ENCODE results near the gene HPCAL1.

HPCAL1 gene

DNA sequence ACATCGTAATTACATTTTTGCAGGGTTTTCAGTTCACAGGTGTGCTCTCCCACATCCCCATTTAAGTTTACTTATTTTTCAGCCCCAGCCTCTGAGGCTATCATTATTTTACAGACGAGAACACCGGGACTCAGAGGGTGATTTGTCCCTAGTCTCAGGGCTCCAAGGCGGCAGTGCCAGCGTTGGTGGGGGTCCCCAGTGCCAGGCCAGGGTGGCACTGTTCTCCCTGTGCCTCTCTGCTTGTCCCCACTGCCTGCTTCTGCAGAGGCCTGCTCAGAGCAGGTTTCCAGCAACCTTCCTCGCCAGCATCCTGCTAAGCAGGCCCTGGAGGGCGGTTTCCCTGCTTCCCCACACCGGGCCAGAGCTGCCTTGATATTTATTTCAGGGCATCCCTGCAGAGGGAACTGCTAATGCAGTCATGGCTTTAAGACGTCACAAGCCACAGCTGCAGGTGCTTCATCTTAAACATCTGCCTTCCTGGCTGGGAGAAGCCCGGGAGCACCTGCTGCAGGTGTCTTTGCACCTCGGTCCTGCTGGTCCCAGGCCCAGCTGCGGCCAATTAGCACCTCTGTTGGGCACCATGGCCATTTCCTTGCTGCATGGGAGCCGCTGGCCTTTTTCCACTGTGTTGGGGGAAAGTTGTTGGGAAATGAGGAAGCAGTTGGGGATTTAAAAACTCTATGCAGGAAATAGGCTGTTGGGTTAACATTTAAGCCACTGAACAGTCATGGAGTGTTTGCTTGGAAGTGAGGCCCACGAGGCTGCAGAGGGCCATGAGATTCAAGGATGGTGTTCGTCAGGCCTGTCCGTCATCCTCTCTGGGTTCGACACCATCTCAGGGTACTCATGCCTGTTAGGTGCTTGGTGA is 22.8 kb downstream of the HPCAL1 start:
- DNase-seq, result no peak

DNA sequence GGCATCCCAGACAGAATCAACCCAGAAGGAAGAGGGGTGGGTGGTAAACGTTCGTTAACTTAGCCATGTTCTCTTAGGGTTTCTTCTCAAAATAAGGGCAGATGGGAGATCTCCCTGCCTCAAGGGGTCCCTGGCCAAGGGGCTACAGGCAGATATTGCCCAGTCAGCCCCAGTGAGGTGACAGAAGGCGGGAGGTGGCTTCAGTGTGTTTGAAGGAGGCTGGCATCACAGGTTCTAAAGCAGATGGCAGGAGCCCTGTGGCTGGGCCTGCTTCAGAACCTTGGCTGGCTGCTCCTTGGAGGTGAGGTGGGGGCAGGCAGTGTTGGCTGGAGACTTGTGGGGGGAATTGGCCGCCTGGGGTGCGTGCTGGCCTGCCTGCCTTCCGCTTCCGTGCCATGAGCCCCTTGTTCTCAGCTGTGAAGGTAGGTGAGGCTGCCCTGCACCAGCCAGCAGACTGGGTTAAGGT is 23.5 kb downstream of the HPCAL1 start:
- DNase-seq, result no peak

- no peak for DNase-seq
Observed at GRCh38 chr2:10326707-10327594, 24.2 kb downstream of the HPCAL1 start.

DNA sequence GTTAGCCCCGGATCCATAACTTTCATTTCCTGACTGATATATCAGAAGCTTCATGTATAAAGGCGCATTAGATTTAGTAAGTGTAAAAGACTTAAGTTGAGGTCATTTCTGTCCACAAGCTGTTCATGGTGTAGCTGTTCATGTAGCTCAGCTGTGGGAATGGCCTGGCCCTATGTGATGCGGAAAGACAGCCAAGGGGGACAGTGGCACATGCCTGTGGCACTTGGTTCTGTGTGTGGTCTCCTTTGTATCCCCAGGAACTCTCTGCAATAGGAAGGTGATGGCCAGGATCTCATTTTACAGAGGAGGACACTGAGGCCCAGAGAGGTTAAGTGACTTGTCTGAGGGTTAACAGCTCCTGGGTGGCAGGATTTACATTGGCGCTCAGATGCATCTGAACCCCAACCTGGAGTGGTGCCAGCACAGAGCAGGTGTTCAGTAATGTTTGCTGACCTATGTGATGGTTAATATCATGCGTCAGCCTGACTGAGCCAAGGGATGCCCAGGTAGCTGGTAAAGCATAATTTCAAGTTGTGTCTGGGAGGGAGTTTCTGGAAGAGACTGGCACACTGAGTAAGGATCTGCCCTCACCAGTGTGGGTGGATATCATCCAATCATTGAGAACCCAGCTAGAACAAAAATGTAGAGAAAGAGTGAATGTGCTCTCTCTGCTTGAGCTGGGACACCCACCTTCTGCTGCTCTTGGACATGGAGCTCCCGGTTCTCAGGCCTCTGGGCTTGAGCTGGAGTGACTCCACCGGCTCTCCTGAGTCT is 25.4 kb downstream of the HPCAL1 start:
- peak; percentile 13 for DNase-seq

GRCh38 chr2:10328670-10329579 is 26.2 kb downstream of the HPCAL1 start:
- DNase-seq, result no peak

DNA sequence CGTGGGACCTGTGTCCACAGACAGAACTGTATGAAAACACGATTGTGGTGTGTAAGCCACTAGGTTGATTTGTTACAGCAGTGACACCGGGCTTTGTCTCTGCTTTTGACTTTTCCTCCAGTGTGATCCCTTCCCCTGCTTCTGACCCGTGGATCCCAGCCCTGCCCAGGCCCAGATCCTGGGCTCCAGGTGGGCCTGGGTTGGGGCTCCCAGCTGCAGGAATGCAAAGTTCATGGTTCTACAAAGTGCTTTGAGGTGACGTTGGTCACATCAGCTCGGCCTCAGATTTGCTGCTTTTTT is 26.8 kb downstream of the HPCAL1 start:
- no peak for DNase-seq

DNA sequence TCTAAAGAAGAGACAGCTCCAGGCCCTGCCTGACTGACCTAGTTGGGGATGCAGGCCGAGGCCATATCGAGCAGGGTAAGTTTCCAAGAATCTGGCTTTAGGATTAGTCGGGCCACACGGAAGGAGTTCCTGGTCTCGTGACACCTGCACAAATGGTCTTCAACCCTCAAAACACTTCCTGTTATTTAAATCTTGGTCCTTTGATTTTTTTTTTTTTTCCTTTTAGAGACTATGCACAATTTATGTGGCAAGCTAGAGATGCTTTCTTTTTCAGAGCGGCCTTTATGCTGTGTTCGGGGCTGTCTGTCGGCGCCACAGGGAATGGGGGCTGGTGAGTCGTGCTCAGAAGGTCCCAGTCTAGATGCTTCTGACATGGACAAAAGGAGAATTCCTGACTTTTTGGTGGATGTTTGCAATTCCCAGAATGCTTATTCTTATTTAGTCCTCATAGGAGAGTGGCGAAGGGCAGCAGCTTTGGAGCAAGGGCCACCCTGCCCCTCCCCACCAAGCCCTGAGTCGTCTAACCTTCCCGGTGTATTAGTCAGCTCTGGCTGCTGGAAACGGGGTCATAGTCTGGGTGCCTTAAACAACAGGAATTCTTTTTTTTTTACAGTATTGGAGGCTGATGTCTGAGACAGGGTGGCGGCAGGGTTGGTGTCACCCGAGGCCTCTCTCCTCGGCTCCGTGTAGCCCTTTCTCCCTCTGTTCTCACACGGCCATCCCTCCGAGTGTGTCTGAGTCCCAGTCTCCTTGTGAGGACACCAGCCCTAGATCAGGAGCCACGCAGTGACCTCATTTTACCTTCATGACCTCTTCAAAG is 27.4 kb downstream of the HPCAL1 start:
- peak; percentile 45 for DNase-seq

GRCh38 chr2:10330700-10331026 is 28.0 kb downstream of the HPCAL1 start:
- DNase-seq, result no peak

GRCh38 chr2:10331027-10331701 is 28.5 kb downstream of the HPCAL1 start:
- DNase-seq, result peak; percentile 67

GRCh38 chr2:10331702-10332401 is 29.1 kb downstream of the HPCAL1 start:
- DNase-seq, result peak; percentile 46

DNA sequence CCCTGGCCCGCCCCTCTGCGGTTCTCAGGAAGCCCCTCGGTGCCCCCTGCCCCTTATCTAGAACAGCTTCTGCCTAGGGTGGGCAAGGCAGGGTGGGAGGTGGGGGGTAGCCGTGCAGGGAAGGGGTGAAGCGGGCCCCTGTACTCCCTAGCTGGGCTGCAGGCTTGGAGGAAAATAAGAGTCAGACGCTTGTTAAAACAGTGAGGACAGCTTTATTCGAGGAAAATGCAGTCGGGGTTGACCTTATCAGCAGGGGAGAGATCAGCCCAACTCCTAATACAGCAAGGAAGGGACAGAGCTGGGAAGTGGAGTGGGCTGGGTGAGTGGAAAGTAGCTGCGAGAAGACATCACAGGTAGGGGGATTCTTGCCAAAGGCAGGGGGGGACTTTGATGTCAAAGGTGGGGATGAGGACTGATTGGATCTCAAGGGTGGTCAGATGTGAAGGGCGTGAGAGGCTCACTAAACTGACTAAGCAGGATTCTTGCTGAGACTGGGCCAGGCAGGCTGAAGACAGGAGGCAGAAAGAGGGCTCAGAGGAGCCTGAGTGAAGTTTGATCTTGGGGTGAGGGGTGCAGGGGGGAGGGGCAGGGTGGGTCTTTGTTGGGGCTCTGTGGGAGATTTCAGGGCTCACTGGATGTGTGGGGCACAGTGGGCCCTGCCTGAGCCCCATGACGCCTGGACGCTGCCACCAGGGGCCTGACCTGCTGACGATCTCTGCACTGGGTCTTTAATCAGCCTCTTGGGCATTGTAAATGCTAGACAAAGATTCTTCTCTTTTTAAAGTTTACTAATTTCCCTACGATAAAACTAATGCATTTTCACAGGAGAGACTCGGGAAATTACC is 29.9 kb downstream of the HPCAL1 start:
- DNase-seq, result no peak

GRCh38 chr2:10333247-10333613 is 30.5 kb downstream of the HPCAL1 start:
- DNase-seq, result no peak

DNA sequence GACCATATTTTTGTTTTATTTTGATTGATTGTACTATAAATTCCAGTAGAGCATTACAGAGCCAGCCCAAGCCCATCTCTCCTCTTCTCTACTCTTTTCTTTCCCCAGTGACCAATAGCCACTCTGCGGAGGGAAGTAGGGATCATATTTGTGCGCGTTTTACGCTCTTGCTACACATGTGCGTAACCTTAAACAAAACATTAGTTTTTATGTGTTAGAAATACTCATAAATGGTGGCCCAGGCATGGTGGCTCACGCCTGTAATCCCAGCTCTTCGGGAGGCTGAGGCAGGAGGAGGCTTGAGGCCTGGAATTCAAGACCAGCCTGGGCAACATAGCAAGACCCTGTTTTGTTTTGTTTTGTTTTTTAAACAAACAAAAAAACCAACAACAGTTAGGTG is 31.3 kb downstream of the HPCAL1 start:
- no peak for DNase-seq

DNA sequence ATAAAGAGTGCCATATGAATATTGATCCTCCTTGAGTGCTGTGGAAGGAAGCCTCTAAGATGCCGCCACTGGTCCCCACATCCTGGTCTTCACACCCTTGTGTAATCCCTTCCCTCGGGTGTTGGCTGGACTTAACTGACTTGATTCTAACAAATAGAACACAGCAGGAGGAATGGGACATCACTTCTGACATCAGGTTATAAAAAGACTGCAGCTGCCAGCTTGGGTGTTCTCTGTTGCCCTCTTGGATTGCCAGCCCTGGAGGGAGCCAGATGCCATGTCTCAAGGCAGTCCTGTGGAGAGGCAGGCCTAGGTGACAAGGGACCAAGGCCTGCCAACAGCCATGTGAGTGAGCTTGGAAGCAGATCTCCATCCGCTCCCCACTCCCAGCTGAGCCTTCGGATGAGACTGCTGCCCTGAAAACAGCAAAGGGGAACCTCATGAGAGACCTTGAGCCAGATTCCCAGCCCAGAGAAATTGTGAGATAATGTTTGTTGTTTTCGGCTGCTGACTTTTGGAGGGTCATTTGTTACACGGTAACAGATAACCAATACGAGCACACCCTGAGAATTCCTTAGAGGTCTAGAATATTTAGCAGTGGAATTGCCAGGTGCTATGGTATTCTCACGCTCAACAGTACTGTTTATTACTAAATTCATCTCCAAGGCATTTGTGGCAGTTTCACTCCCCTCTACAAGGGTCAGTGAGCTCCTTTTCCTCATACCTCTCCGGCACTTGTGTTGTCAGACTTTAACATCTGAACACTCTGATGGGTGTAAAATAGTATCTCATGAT is 32.5 kb downstream of the HPCAL1 start:
- no peak for DNase-seq

DNA sequence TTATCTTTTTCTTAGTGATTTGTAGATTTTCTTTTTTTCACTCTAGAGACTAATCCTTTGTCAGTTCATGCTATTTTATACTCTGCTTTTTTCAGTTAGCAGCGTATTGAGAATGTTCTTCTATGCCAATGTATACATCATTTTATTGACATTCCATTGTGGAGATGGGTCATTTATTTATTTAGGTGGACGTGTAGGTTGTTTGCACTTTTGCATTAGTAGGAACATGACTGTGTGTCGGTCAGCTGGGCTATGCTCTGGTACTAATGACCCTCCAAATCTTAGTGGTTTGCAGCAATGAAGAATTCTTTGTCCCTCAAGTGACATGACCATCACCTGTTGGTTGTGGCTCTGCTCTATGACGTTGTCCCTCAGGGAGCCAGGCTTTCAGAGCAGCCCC is 33.6 kb downstream of the HPCAL1 start:
- no peak for DNase-seq

- DNase-seq, result no peak
Observed at GRCh38 chr2:10337449-10338269, 35.0 kb downstream of the HPCAL1 start.

Measured in activated CD4-positive, alpha-beta T cell treated with anti-CD3 and anti-CD28 coated beads, Interleukin-2, amount 50 U/mL, for 1 hour (primary cell).